ENCODE measurements around the gene CIRBP. TPM values are rescaled to one million over a fixed set of nuclear protein-coding genes. Genes with fewer than 3 reads are reported as not detected.

CIRBP gene
- total and polyA plus RNA-seq, 2 of the 13 experiments (the other 11 are each of a cell fraction or from before 2014, with no cell fraction given): 133 to 140 TPM

DNA sequence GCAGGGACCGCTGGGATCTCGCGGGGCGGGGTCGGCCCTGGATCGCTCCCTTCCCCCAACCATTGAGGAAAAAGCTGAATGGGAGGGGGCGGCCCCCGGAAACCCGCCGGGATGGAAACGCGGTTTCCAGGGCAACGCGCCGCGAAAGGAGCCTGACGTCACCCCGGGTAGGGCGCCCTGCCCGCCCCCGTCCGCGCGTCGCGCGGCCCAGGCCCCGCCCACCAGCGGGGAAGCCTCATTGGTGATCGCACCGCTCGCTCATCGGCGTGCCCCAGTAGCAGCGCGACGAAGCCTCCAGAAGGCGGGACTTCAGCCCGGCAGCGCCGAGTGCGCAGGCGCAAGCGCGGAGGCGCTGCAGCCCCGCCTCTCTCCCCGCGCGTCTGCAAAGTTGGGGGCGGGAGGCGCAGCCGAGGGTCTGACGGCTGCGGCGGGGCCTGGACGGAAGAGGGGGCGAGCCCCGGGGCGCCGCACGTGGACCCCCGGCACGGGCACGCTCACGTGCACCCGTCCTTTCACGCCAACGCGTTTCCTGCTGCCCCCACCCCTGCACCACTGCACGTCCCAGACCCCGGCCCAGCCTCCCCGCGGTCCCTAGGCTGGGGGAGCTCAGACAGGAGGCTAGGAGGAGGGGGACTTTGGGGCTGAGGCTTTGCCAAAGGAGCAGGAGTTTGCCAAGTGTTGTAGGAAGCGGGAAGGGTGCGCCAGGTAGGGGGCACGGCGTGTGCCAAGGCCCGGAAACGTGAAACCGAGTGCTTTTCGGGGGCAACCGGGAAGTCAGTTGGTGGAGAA is 8.2 kb upstream of the CIRBP start (continued):
- no peak for TF ChIP-seq NAIF1 (CRISPR knock-in tag; IDR thresholded peaks at IDR 0.05; ENCODE audit: borderline replicate concordance)
- TF ChIP-seq, protein P1, sequence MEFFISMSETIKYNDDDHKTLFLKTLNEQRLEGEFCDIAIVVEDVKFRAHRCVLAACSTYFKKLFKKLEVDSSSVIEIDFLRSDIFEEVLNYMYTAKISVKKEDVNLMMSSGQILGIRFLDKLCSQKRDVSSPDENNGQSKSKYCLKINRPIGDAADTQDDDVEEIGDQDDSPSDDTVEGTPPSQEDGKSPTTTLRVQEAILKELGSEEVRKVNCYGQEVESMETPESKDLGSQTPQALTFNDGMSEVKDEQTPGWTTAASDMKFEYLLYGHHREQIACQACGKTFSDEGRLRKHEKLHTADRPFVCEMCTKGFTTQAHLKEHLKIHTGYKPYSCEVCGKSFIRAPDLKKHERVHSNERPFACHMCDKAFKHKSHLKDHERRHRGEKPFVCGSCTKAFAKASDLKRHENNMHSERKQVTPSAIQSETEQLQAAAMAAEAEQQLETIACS (CRISPR knock-in tag; IDR thresholded peaks at IDR 0.05): 0 out of 2 replicates have a peak, but pooled peaks have one; percentile 45
- TF ChIP-seq, protein P2, sequence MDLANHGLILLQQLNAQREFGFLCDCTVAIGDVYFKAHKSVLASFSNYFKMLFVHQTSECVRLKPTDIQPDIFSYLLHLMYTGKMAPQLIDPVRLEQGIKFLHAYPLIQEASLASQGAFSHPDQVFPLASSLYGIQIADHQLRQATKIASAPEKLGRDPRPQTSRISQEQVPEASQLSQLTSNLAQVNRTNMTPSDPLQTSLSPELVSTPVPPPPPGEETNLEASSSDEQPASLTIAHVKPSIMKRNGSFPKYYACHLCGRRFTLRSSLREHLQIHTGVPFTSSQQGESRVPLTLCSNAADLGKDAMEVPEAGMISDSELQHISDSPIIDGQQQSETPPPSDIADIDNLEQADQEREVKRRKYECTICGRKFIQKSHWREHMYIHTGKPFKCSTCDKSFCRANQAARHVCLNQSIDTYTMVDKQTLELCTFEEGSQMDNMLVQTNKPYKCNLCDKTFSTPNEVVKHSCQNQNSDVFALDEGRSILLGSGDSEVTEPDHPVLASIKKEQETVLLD (CRISPR knock-in tag; IDR thresholded peaks at IDR 0.05; ENCODE audit: low read depth): no peak
- TF ChIP-seq BRCA1 (CRISPR knock-in tag; IDR thresholded peaks at IDR 0.05): no peak
- 0 out of 2 replicates have a peak, but pooled peaks have one; percentile 77 for TF ChIP-seq ZNF782 (CRISPR knock-in tag; IDR thresholded peaks at IDR 0.05; ENCODE audit: borderline replicate concordance)
- TF ChIP-seq, protein P3, sequence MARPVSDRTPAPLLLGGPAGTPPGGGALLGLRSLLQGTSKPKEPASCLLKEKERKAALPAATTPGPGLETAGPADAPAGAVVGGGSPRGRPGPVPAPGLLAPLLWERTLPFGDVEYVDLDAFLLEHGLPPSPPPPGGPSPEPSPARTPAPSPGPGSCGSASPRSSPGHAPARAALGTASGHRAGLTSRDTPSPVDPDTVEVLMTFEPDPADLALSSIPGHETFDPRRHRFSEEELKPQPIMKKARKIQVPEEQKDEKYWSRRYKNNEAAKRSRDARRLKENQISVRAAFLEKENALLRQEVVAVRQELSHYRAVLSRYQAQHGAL (CRISPR knock-in tag; IDR thresholded peaks at IDR 0.05; ENCODE audit: not compliant biosample characterization): no peak
- TF ChIP-seq, protein P4, sequence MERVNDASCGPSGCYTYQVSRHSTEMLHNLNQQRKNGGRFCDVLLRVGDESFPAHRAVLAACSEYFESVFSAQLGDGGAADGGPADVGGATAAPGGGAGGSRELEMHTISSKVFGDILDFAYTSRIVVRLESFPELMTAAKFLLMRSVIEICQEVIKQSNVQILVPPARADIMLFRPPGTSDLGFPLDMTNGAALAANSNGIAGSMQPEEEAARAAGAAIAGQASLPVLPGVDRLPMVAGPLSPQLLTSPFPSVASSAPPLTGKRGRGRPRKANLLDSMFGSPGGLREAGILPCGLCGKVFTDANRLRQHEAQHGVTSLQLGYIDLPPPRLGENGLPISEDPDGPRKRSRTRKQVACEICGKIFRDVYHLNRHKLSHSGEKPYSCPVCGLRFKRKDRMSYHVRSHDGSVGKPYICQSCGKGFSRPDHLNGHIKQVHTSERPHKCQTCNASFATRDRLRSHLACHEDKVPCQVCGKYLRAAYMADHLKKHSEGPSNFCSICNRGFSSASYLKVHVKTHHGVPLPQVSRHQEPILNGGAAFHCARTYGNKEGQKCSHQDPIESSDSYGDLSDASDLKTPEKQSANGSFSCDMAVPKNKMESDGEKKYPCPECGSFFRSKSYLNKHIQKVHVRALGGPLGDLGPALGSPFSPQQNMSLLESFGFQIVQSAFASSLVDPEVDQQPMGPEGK (CRISPR knock-in tag; IDR thresholded peaks at IDR 0.05): peak; percentile 86
- TF ChIP-seq KLF16 (CRISPR knock-in tag; IDR thresholded peaks at IDR 0.05): 0 out of 4 replicates have a peak, but pooled peaks of 1 of the 2 experiments have one; percentile 19
- TF ChIP-seq, protein P5, sequence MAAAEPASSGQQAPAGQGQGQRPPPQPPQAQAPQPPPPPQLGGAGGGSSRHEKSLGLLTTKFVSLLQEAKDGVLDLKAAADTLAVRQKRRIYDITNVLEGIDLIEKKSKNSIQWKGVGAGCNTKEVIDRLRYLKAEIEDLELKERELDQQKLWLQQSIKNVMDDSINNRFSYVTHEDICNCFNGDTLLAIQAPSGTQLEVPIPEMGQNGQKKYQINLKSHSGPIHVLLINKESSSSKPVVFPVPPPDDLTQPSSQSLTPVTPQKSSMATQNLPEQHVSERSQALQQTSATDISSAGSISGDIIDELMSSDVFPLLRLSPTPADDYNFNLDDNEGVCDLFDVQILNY (CRISPR knock-in tag; conservative IDR thresholded peaks at IDR 0.05): peak; percentile 58; the same call in 1 of the 2 replicates
- no peak for TF ChIP-seq NFE2 (CRISPR knock-in tag; IDR thresholded peaks at IDR 0.05)
- TF ChIP-seq ZNF251 (CRISPR knock-in tag; IDR thresholded peaks at IDR 0.05): no peak
- TF ChIP-seq HNRNPUL1 (IDR thresholded peaks at IDR 0.05; ENCODE audit: low read depth, low read length): no peak
- TF ChIP-seq, protein P6, sequence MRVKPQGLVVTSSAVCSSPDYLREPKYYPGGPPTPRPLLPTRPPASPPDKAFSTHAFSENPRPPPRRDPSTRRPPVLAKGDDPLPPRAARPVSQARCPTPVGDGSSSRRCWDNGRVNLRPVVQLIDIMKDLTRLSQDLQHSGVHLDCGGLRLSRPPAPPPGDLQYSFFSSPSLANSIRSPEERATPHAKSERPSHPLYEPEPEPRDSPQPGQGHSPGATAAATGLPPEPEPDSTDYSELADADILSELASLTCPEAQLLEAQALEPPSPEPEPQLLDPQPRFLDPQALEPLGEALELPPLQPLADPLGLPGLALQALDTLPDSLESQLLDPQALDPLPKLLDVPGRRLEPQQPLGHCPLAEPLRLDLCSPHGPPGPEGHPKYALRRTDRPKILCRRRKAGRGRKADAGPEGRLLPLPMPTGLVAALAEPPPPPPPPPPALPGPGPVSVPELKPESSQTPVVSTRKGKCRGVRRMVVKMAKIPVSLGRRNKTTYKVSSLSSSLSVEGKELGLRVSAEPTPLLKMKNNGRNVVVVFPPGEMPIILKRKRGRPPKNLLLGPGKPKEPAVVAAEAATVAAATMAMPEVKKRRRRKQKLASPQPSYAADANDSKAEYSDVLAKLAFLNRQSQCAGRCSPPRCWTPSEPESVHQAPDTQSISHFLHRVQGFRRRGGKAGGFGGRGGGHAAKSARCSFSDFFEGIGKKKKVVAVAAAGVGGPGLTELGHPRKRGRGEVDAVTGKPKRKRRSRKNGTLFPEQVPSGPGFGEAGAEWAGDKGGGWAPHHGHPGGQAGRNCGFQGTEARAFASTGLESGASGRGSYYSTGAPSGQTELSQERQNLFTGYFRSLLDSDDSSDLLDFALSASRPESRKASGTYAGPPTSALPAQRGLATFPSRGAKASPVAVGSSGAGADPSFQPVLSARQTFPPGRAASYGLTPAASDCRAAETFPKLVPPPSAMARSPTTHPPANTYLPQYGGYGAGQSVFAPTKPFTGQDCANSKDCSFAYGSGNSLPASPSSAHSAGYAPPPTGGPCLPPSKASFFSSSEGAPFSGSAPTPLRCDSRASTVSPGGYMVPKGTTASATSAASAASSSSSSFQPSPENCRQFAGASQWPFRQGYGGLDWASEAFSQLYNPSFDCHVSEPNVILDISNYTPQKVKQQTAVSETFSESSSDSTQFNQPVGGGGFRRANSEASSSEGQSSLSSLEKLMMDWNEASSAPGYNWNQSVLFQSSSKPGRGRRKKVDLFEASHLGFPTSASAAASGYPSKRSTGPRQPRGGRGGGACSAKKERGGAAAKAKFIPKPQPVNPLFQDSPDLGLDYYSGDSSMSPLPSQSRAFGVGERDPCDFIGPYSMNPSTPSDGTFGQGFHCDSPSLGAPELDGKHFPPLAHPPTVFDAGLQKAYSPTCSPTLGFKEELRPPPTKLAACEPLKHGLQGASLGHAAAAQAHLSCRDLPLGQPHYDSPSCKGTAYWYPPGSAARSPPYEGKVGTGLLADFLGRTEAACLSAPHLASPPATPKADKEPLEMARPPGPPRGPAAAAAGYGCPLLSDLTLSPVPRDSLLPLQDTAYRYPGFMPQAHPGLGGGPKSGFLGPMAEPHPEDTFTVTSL (CRISPR knock-in tag; IDR thresholded peaks at IDR 0.05; ENCODE audit: borderline replicate concordance): no peak
- TF ChIP-seq TRIM24 (CRISPR knock-in tag; IDR thresholded peaks at IDR 0.05): no peak

Measured in HepG2 (cell line).